GM10248 (cell line): ENCODE measurements around the gene DOP1A.

Source experiments
- CTCF ChIA-PET: fragments of 300-600 bp; sonication (Branson Sonifier 250); formaldehyde crosslinking; extraction: SDS; loops from one replicate; lab custom pipeline; 2021; ENCODE audit warnings: antibody characterized with exemption; lab: Yijun Ruan, JAX
- POLR2A ChIA-PET: fragments of 350-650 bp; sonication (Branson Sonifier 250); formaldehyde crosslinking; extraction: SDS; loops from one replicate; lab custom pipeline; 2020; ENCODE audit warnings: antibody characterized with exemption; lab: Yijun Ruan, JAX
- DNase-seq: peaks from one replicate; pipeline ENCODE4 v3.0.0; 2012; ENCODE audit errors: extremely low spot score
- CTCF ChIP-seq: IDR thresholded peaks from 2 replicates; pipeline ENCODE4 v1.5.1; 2012; ENCODE audit warnings: mild to moderate bottlenecking, low read depth; ENCODE audit errors: extremely low read depth, missing control alignments, control extremely low read depth

DOP1A gene

DNA sequence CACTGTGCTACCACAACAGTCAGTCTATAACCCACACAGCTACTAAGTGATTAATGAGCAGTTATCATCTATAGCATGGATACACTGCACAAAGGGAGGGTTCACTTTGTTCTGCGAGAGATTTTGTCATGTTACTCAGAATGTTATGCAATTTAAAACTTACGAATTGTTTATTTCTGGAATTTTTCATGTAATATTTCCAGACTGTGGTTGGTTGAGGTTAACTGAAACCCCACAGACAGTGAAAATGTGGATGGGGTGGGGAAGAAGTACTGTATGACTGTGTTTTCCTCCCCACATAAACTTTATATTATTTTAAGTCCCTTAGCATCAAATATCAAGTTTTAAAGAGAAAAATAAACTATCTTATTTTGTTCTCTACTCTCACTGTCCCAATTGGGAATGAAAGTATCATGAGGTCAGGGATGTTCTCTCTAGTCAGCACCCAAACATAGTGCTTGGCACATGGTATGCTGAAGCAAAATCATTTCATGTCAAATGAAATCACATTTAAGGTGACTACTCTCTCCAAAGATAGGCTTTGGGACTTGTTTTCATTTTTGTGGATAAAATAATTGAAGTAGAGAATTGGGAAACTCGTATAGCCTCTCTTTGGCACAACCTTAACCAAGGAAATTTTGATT lies 25.4 kb downstream of the DOP1A start:
- ChIA-PET POLR2A (no interaction called here), CTCF (interaction anchor here (13.1 kb wide), 1 partner anchor 25 kb away, joined by 210 read pairs; the partner anchor contains the start of genes DOP1A and UBE3D)
- DNase-seq, result no peak
- TF ChIP-seq CTCF, result no peak

- no peak for DNase-seq
- TF ChIP-seq CTCF, result no peak
- CTCF ChIA-PET, result interaction anchor here (1.0 to 2.9 kb wide), 4 partner anchors 11 to 57 kb away, joined by 3 to 12 read pairs (median 3); no protein-coding TSS in a partner anchor
- POLR2A ChIA-PET, result no interaction called here
These were observed 29.3 kb downstream of the DOP1A start for GRCh38 chr6:83096791-83097190.

DNA sequence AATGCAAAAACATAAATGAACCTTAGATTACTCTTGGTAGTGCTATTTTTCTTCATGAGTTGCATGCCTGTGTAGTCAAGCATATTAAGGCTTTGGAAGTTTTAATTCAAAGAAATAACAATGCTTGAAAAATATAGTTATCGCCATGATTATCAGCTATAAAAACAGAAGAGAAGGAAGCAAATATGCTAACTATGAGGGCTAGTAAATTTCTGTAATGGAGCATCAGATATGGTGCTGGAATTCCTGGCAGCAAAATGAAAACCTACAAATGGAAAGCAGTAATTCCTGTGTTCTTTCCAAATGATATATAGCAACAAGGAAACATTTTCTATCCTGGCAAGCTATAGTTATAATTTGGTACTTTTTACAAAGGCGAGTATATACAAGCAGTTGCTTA lies 29.7 kb downstream of the DOP1A start:
- no peak for DNase-seq
- no peak for TF ChIP-seq CTCF
- CTCF ChIA-PET, result interaction anchor here (1.1 to 2.9 kb wide), 3 partner anchors 10 to 12 kb away, joined by 3 to 12 read pairs (median 3); no protein-coding TSS in a partner anchor
- POLR2A ChIA-PET, result no interaction called here

DNA sequence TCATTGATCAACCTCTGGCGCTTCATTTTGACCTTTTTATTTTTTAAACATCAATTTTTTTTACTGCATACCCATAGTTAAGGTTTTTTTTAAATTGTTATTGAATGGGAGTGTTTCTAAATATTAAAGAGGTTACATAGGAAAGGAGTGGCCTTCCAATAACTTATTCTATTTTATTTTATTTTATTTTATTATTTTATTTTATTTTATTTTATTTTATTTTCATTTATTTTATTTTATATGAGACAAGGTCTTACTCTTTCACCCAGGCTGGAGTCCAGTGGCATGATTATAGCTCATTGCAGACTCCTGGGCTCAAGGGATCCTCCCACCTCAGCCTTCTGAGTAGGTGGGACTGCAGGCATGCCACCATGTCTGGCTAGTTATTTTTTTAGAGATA lies 30.2 kb downstream of the DOP1A start:
- no peak for DNase-seq
- CTCF ChIA-PET, result interaction anchor here (0.7 to 2.9 kb wide), 4 partner anchors 11 to 30 kb away, joined by 3 to 14 read pairs (median 8); partner anchors contain the start of gene DOP1A
- POLR2A ChIA-PET, result no interaction called here
- no peak for TF ChIP-seq CTCF

GRCh38 chr6:83098589-83098988 lies 31.1 kb downstream of the DOP1A start:
- no peak for DNase-seq

GRCh38 chr6:83108378-83108777 lies 40.9 kb downstream of the DOP1A start:
- no peak for DNase-seq
- CTCF ChIA-PET, result interaction anchor here (1.8 to 6.9 kb wide), 4 partner anchors 10 to 46 kb away, joined by 3 to 46 read pairs (median 10); partner anchors contain the start of genes DOP1A and UBE3D
- TF ChIP-seq CTCF, result no peak
- POLR2A ChIA-PET, result no interaction called here

More at GRCh38 chr6:83098589-83098988, 31.1 kb downstream of the DOP1A start:
- CTCF ChIA-PET, result interaction anchor here (0.7 to 2.9 kb wide), 7 partner anchors 9 to 827 kb away, joined by 3 to 14 read pairs (median 3); partner anchors contain the start of gene DOP1A
- POLR2A ChIA-PET, result no interaction called here
- TF ChIP-seq CTCF, result no peak
